ENCODE measurements around the gene P4HA2. TPM values are rescaled to one million over a fixed set of nuclear protein-coding genes. Genes with fewer than 3 reads are reported as not detected.

The P4HA2 gene
- total and polyA plus RNA-seq, 2 of the 8 experiments (the other 6 are each of a cell fraction or from before 2014, with no cell fraction given) = 7.4 to 9.3 TPM

- POLR2A ChIA-PET (ENCODE audit: partially characterized antibody) = interaction anchor here (1.4 kb wide), 1 partner anchor 98 kb away, joined by 3 read pairs; the partner anchor contains the start of gene SLC22A4
- no peak overlapping the region for H2BK5ac ChIP-seq (ENCODE audit: low read depth, low read length)
- TF ChIP-seq ATF2 (IDR thresholded peaks at IDR 0.05; ENCODE audit: low read length) (no peak), TAF1 (IDR thresholded peaks at IDR 0.05; ENCODE audit: low read depth, low read length) (no peak), FOSL1 (IDR thresholded peaks at IDR 0.05; ENCODE audit: insufficient read depth, low read depth, low read length) (no peak), POLR2AphosphoS5 (IDR thresholded peaks at IDR 0.05; ENCODE audit: low read depth, low read length) (no peak), CHD2 (IDR thresholded peaks at IDR 0.05; ENCODE audit: low read length) (no peak), TAF7 (optimal IDR thresholded peaks at IDR 0.05; ENCODE audit: borderline replicate concordance, low read depth, low read length) (no peak), ATF3 (IDR thresholded peaks at IDR 0.05; ENCODE audit: insufficient read depth, low read depth, low read length) (no peak), BRCA1 (IDR thresholded peaks at IDR 0.05; ENCODE audit: low read depth, low read length) (no peak), SRF (IDR thresholded peaks at IDR 0.05; ENCODE audit: low read depth, low read length) (no peak), EZH2 (IDR thresholded peaks at IDR 0.05; ENCODE audit: low read depth, low read length, severe bottlenecking) (no peak), SIX5 (IDR thresholded peaks at IDR 0.05; ENCODE audit: low read depth, low read length) (no peak)
Measured at GRCh38 chr5:132195727-132196126, 31.9 kb downstream of the P4HA2 start.

More at GRCh38 chr5:132195727-132196126, 31.9 kb downstream of the P4HA2 start:
- Histone ChIP-seq H2AFZ (ENCODE audit: low read length) (no peak overlapping the region), H4K5ac (ENCODE audit: insufficient read length, low read depth, low read length) (no peak overlapping the region), H3K27me3 (replicated peaks in 1 of 4; ENCODE audit: control insufficient read depth in 3 of 4, extremely low read depth in 1 of 4, insufficient read depth in 3 of 4, low read length in 3 of 4) (no peaks in the 10 kb centered on the region), H2AK5ac (ENCODE audit: low read depth, low read length) (no peak overlapping the region), H3K9ac (replicated peaks in 1 of 4; ENCODE audit: extremely low read depth in 1 of 4, low read depth in 3 of 4, low read length in 3 of 4) (no peak overlapping the region), H3K27ac (ENCODE audit: low read depth, low read length) (no peak overlapping the region), H3K79me2 (ENCODE audit: control insufficient read depth in 1 of 2, insufficient read depth in 2 of 2, low read length in 2 of 2) (no peaks in the 10 kb centered on the region), H3K14ac (ENCODE audit: insufficient read length) (no peak overlapping the region), H3K9me3 (ENCODE audit: insufficient read depth in 2 of 2, low read depth in 1 of 2, low read length in 1 of 2) (no peaks in the 10 kb centered on the region), H3K4me1 (replicated peaks in 1 of 4; ENCODE audit: control insufficient read depth in 3 of 4, insufficient read depth in 4 of 4, low read length in 3 of 4) (no peaks in the 10 kb centered on the region), H3K4me2 (ENCODE audit: insufficient read depth in 1 of 2, low read depth in 2 of 2, low read length in 2 of 2) (no peak overlapping the region), H4K8ac (ENCODE audit: extremely low read depth, insufficient read depth, low read length) (no peak overlapping the region), H4K91ac (replicated peaks; ENCODE audit: insufficient read length, low read length) (no peak overlapping the region), H3K56ac (replicated peaks; ENCODE audit: insufficient read length, low read depth, low read length) (no peak overlapping the region), H3K18ac (ENCODE audit: extremely low read depth, low read length) (no peak overlapping the region), H2BK120ac (replicated peaks; ENCODE audit: low read depth, low read length) (no peak overlapping the region), H3K36me3 (ENCODE audit: control insufficient read depth in 2 of 4, insufficient read depth in 4 of 4, low read length in 3 of 4) (no peaks in the 10 kb centered on the region), H3K23ac (ENCODE audit: insufficient read length) (no peak overlapping the region), H3K23me2 (ENCODE audit: low read depth, low read length) (no peaks in the 10 kb centered on the region), H3K79me1 (ENCODE audit: low read depth, low read length) (no peaks in the 10 kb centered on the region), H3K4ac (replicated peaks; ENCODE audit: insufficient read length, low read depth, low read length) (no peak overlapping the region), H3K4me3 (ENCODE audit: extremely low read depth in 1 of 4, insufficient read depth in 2 of 4, low read depth in 3 of 4, low read length in 4 of 4) (no peak overlapping the region), H2BK20ac (ENCODE audit: low read length) (no peak overlapping the region), H2BK15ac (ENCODE audit: low read length) (no peak overlapping the region), H4K20me1 (replicated peaks in 1 of 2; ENCODE audit: control insufficient read depth in 1 of 2, insufficient read depth in 2 of 2, low read length in 2 of 2) (no peaks in the 10 kb centered on the region), H2BK12ac (ENCODE audit: low read depth, low read length) (no peak overlapping the region)
- 80% methylated on average over 1 of the region's 1 CpG; no CpG with 5 or more reads in 1 of the 2 experiments for WGBS, 2 experiments (ENCODE audit: extremely low coverage in 1 of 2, insufficient coverage in 1 of 2, insufficient read length in 1 of 2, insufficient replicate concordance in 2 of 2, low coverage in 1 of 2, low lambda C conversion rate in 2 of 2, missing lambda C conversion rate in 1 of 2)
- FAIRE-seq = no peak
- CTCF ChIA-PET (ENCODE audit: partially characterized antibody) = interaction anchor here (1.0 to 4.1 kb wide), 4 partner anchors 11 to 42 kb away, joined by 3 to 17 read pairs (median 10); no protein-coding TSS in a partner anchor
- peak in 1 of 2 experiments; percentile 17 for DNase-seq (ENCODE audit: low read depth in 1 of 2, low spot score in 2 of 2)

Data from H1 (cell line).